ENCODE measurements around the gene CDC40. TPM values are rescaled to one million over a fixed set of nuclear protein-coding genes. Genes with fewer than 3 reads are reported as not detected.
"Not testable (repeated sequence)": the region's sequence is repeated elsewhere in the genome, so short reads cannot be mapped to it uniquely, and the experiment has no call there.

CDC40 gene
- total and polyA plus RNA-seq, 9 of the 15 experiments (the other 6 are each of a cell fraction or from before 2014, with no cell fraction given), result 9.7 to 26.3 (median 15.7) TPM

DNA sequence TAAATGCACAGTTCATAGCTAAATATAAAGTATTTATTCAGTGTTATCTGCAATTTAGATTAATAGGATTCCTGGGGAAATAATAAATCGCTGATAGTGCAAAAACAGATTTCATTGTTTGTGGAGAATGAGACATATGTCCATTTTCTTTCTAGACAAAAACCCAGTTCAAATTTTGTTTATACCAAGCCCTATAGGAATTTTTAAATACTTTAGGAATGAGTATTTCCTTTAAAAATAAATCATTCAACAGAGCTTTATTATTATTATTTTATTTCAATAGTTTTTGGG is 91.5 kb downstream of the CDC40 start:
- CTCF ChIA-PET (ENCODE audit: low intra/inter-chr PET ratio), result no interaction called here
- POLR2A ChIA-PET, result no interaction called here
- Histone ChIP-seq H3K4me1 (replicated peaks in 1 of 2; ENCODE audit: control insufficient read depth in 2 of 2, insufficient read depth in 2 of 2, low read length in 2 of 2) (no peaks in the 10 kb centered on the region), H2AFZ (ENCODE audit: low read depth, low read length) (no peak overlapping the region), H3K9me3 (replicated peaks; ENCODE audit: control insufficient read depth, insufficient read depth, low read depth, low read length) (no peaks in the 10 kb centered on the region), H3K9me1 (ENCODE audit: control insufficient read depth, insufficient read depth, low read length) (no peaks in the 10 kb centered on the region), H3K9ac (ENCODE audit: insufficient read depth in 1 of 2, low read depth in 2 of 2, low read length in 2 of 2) (no peak overlapping the region), H3K27ac (ENCODE audit: extremely low read depth, low read depth, low read length) (no peak overlapping the region), H4K20me1 (replicated peaks; ENCODE audit: control insufficient read depth, insufficient read depth, low read length) (no peaks in the 10 kb centered on the region), H3K36me3 (ENCODE audit: control insufficient read depth, insufficient read depth, low read length) (no peaks in the 10 kb centered on the region), H3K27me3 (ENCODE audit: control insufficient read depth in 2 of 2, insufficient read depth in 2 of 2, low read length in 2 of 2) (peaks cover 0 to 4% of the 10 kb centered on the region in 2 experiments; a peak in 2 of 5 replicates), H3K4me3 (no peak overlapping the region), H3K79me2 (ENCODE audit: control insufficient read depth, insufficient read depth, low read length) (no peaks in the 10 kb centered on the region), H3K4me2 (ENCODE audit: insufficient read depth, low read length) (no peak overlapping the region)
- TF ChIP-seq ZNF316 (IDR thresholded peaks at IDR 0.05) (peak; percentile 85), MAFK (IDR thresholded peaks at IDR 0.05; ENCODE audit: low read length) (peak; percentile 81), PATZ1 (CRISPR knock-in tag; IDR thresholded peaks at IDR 0.05; ENCODE audit: borderline replicate concordance) (no peak), MAFG (tag; conservative IDR thresholded peaks at IDR 0.05) (peak; percentile 62), NR1H2 (CRISPR knock-in tag; IDR thresholded peaks at IDR 0.05) (no peak), TCF7L2 (IDR thresholded peaks at IDR 0.05; ENCODE audit: low read depth, low read length) (no peak), MAFF (IDR thresholded peaks at IDR 0.05; ENCODE audit: low read length) (peak; percentile 81), HDAC3 (IDR thresholded peaks at IDR 0.05; ENCODE audit: borderline replicate concordance, partially characterized antibody) (no peak), MNT (conservative IDR thresholded peaks at IDR 0.05) (no peak), C11orf30 (IDR thresholded peaks at IDR 0.05; ENCODE audit: low read depth) (peak; percentile 70)
- TF ChIP-seq, protein P1, sequence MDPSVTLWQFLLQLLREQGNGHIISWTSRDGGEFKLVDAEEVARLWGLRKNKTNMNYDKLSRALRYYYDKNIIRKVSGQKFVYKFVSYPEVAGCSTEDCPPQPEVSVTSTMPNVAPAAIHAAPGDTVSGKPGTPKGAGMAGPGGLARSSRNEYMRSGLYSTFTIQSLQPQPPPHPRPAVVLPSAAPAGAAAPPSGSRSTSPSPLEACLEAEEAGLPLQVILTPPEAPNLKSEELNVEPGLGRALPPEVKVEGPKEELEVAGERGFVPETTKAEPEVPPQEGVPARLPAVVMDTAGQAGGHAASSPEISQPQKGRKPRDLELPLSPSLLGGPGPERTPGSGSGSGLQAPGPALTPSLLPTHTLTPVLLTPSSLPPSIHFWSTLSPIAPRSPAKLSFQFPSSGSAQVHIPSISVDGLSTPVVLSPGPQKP (CRISPR knock-in tag; IDR thresholded peaks at IDR 0.05), result no peak
- in situ Hi-C loops (cut with MboI) (no loop called here), intact Hi-C loops (cut with micrococcal nuclease) (no loop called here)
- WGBS (ENCODE audit: insufficient coverage, low coverage, missing lambda C conversion rate), result 0% methylated on average over 1 of the region's 1 CpG
- BruUV-seq (replicated peaks), result no TSS peak
- FAIRE-seq (no peak), ATAC-seq (no peak), DNase-seq (ENCODE audit: extremely low read depth in 1 of 4, low spot score in 3 of 4) (no peak)

GRCh38 chr6:110272781-110273180 is 92.6 kb downstream of the CDC40 start:
- intact Hi-C loops (cut with micrococcal nuclease); H3K4me2 ChIP-seq (ENCODE audit: insufficient read depth, low read length); ATAC-seq; BruUV-seq (replicated peaks); DNase-seq (ENCODE audit: extremely low read depth in 1 of 4, low spot score in 3 of 4); H3K9ac ChIP-seq (ENCODE audit: insufficient read depth in 1 of 2, low read depth in 2 of 2, low read length in 2 of 2); CTCF ChIA-PET (ENCODE audit: low intra/inter-chr PET ratio); H3K4me1 ChIP-seq (replicated peaks in 1 of 2; ENCODE audit: control insufficient read depth in 2 of 2, insufficient read depth in 2 of 2, low read length in 2 of 2); H2AFZ ChIP-seq (ENCODE audit: low read depth, low read length); H3K36me3 ChIP-seq (ENCODE audit: control insufficient read depth, insufficient read depth, low read length); H3K27me3 ChIP-seq (ENCODE audit: control insufficient read depth in 2 of 2, insufficient read depth in 2 of 2, low read length in 2 of 2); POLR2A ChIA-PET; H4K20me1 ChIP-seq (replicated peaks; ENCODE audit: control insufficient read depth, insufficient read depth, low read length); H3K9me1 ChIP-seq (ENCODE audit: control insufficient read depth, insufficient read depth, low read length); H3K79me2 ChIP-seq (ENCODE audit: control insufficient read depth, insufficient read depth, low read length); H3K27ac ChIP-seq (ENCODE audit: extremely low read depth, low read depth, low read length); H3K9me3 ChIP-seq (replicated peaks; ENCODE audit: control insufficient read depth, insufficient read depth, low read depth, low read length); FAIRE-seq; in situ Hi-C loops (cut with MboI); H3K4me3 ChIP-seq: not testable (repeated sequence)
